Measurements from ENCODE around the gene HPS3. TPM values are rescaled to one million over a fixed set of nuclear protein-coding genes. Genes with fewer than 3 reads are reported as not detected.

HPS3 gene
- total RNA-seq, 4 donors from 2014 or later, result 23.0 to 27.9 (median 24.4) TPM

GRCh38 chr3:149085828-149086231 is 43.6 kb upstream of the HPS3 start:
- peak overlapping the region; percentile 63 to 85 (median 82) for H3K27ac ChIP-seq
- H3K27me3 ChIP-seq, result no peaks in the 10 kb centered on the region
- 0 to 1% methylated on average over 17 to 21 of the region's 21 CpGs for WGBS, 2 donors
- TF ChIP-seq CTCF (IDR thresholded peaks at IDR 0.05) (no peak), POLR2A (IDR thresholded peaks at IDR 0.05) (no peak)
- H3K9me3 ChIP-seq, result no peaks in the 10 kb centered on the region
- H3K4me1 ChIP-seq, result peaks cover 6 to 8% of the 10 kb centered on the region in 2 donors
- DNase-seq, result no peak
- H3K4me3 ChIP-seq (replicated peaks in 1 of 3), result peak overlapping the region; percentile 37 to 74 (median 70)
- no peaks in the 10 kb centered on the region for H3K36me3 ChIP-seq
- intact Hi-C loops (cut with DNase I), result no loop called here

DNA sequence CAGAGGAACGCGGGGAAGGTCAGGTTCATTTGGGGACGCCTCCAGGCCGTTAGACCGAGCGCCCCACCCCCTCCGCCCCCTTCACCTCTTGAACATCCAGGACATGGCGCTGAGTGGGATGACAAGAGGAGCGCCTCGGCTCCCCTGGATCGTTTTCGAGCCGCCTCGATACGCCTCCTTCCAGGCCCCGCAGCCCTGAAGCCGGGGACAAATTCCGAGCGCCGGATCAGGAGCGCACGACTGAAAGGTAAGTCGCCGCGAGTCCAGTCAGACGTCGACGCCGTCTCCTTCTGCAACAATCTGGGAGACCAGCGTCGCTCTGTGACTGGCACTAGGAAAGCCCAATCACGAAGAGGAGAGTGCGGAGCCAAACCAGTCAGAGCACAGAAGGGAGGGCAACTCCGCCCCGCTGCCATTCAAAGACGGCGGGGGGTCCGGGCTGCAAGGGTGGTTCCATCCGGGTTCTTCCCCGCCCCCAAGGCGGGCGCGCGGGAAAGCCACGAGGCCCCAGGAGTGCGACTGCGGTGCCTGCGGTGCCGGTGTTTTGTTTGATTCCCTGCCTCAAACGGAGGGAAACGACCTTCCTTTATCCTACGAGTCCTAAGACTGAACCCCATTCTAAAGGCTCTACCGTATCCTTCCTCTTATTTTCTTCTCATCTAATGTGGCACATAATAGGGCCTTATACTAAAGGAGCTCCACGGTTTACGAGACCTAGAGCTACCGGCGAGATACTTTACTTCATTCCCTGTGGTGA is 43.0 kb upstream of the HPS3 start, which contains the start of gene HLTF:
Gene HLTF, minus strand, starts transcription at position 302 of the 757 bp plus-strand sequence. Its CDS starts 197 bp downstream, at position 105.
- WGBS, 2 donors, result 12 to 39% methylated on average over 12 to 48 of the region's 57 CpGs
- H3K4me3 ChIP-seq (replicated peaks in 1 of 3), result peak within 1 kb of the TSS; percentile 37 to 74 (median 70)
- TF ChIP-seq POLR2A (IDR thresholded peaks at IDR 0.05), result peak in 1 of 2 donors; percentile 87
- no peak for TF ChIP-seq CTCF (IDR thresholded peaks at IDR 0.05)
- H3K27ac ChIP-seq, result peak within 1 kb of the TSS; percentile 63 to 85 (median 82)
- no peaks in the 10 kb centered on the region for H3K36me3 ChIP-seq
- peaks cover 6 to 8% of the 10 kb centered on the region in 2 donors for H3K4me1 ChIP-seq
- no peaks in the 10 kb centered on the region for H3K9me3 ChIP-seq
- DNase-seq, result peak; percentile 95 to 96
- intact Hi-C loops (cut with DNase I), result no loop called here
- H3K27me3 ChIP-seq, result no peaks in the 10 kb centered on the region

GRCh38 chr3:149087208-149087607 is 42.2 kb upstream of the HPS3 start:
- Histone ChIP-seq H3K9me3 (no peaks in the 10 kb centered on the region), H3K27ac (no peak overlapping the region), H3K27me3 (no peaks in the 10 kb centered on the region), H3K36me3 (no peaks in the 10 kb centered on the region), H3K4me3 (replicated peaks in 1 of 3) (no peak overlapping the region), H3K4me1 (peaks cover 6 to 8% of the 10 kb centered on the region in 2 donors)
- no peak for TF ChIP-seq POLR2A (IDR thresholded peaks at IDR 0.05)
- TF ChIP-seq CTCF (IDR thresholded peaks at IDR 0.05), result no peak
- intact Hi-C loops (cut with DNase I), result no loop called here
- no peak for DNase-seq
- 96 to 98% methylated on average over 15 of the region's 15 CpGs for WGBS, 2 donors

- WGBS, 2 donors, result 73 to 90% methylated on average over 2 to 3 of the region's 3 CpGs
- no peak for DNase-seq
- H3K27me3 ChIP-seq, result no peaks in the 10 kb centered on the region
- no peak overlapping the region for H3K27ac ChIP-seq
- H3K9me3 ChIP-seq, result no peaks in the 10 kb centered on the region
- no peaks in the 10 kb centered on the region for H3K36me3 ChIP-seq
- TF ChIP-seq POLR2A (IDR thresholded peaks at IDR 0.05) (no peak), CTCF (IDR thresholded peaks at IDR 0.05) (no peak)
- peaks cover 6 to 8% of the 10 kb centered on the region in 2 donors for H3K4me1 ChIP-seq
- no peak overlapping the region for H3K4me3 ChIP-seq (replicated peaks in 1 of 3)
- intact Hi-C loops (cut with DNase I), result no loop called here
Observed at GRCh38 chr3:149089395-149089794, 40.0 kb upstream of the HPS3 start.

- Histone ChIP-seq H3K36me3 (no peaks in the 10 kb centered on the region), H3K4me1 (peaks cover 0 to 5% of the 10 kb centered on the region in 2 donors), H3K4me3 (replicated peaks in 1 of 3) (no peak overlapping the region), H3K27me3 (no peaks in the 10 kb centered on the region), H3K27ac (no peak overlapping the region), H3K9me3 (no peaks in the 10 kb centered on the region)
- no peak for TF ChIP-seq CTCF (IDR thresholded peaks at IDR 0.05)
- no peak for TF ChIP-seq POLR2A (IDR thresholded peaks at IDR 0.05)
- intact Hi-C loops (cut with DNase I), result no loop called here
- DNase-seq, result no peak
- 90 to 95% methylated on average over 1 of the region's 1 CpG for WGBS, 2 donors
Observed at GRCh38 chr3:149090461-149090860, 39.0 kb upstream of the HPS3 start.

All from thyroid gland (tissue), 4 donors.